Activated naive CD4-positive, alpha-beta T cell treated with anti-CD3 and anti-CD28 coated beads for 36 hours (primary cell): ENCODE measurements around the gene RND2. TPM values are rescaled to one million over a fixed set of nuclear protein-coding genes. Genes with fewer than 3 reads are reported as not detected.

Experiments used
- CTCF ChIA-PET: fragments of 350-600 bp; sonication (Branson Sonifier 250); formaldehyde crosslinking; loops from one replicate; lab custom pipeline; 2021; ENCODE audit warnings: antibody characterized with exemption; lab: Charles Lee
- DNase-seq: peaks from one replicate; pipeline ENCODE4 v3.0.0-alpha.2; 2020
- H3K27ac Mint-ChIP-seq: one replicate; pipeline ENCODE4 v1.8.0; 2021; ENCODE audit warnings: mild to moderate bottlenecking, mixed read lengths
- H3K27me3 Mint-ChIP-seq: one replicate; pipeline ENCODE4 v1.8.0; 2021; ENCODE audit warnings: low read depth, mixed read lengths
- H3K36me3 Mint-ChIP-seq: one replicate; pipeline ENCODE4 v1.8.0; 2021; ENCODE audit warnings: low read depth, mixed read lengths
- H3K4me1 Mint-ChIP-seq: one replicate; pipeline ENCODE4 v1.8.0; 2021; ENCODE audit warnings: low read depth, mixed read lengths
- H3K4me3 Mint-ChIP-seq: one replicate; pipeline ENCODE4 v1.8.0; 2021; ENCODE audit warnings: mild to moderate bottlenecking, moderate library complexity, mixed read lengths
- H3K9me3 Mint-ChIP-seq: one replicate; pipeline ENCODE4 v1.8.0; 2021; ENCODE audit warnings: mixed read lengths
- intact Hi-C: fragments of 100-400 bp; cut with micrococcal nuclease; formaldehyde crosslinking; loops from one replicate; pipeline ENCODE4 v1.15.1; 2023
- total RNA-seq, 2 experiments: library from RNA; stranded (reverse); gene quantifications; one replicate each; pipeline ENCODE4 v1.2.3, GENCODE V29; 2021

Gene RND2
- total RNA-seq, 2 experiments from 2014 or later: not detected

GRCh38 chr17:43011728-43012472 lies 13.1 kb upstream of the RND2 start:
- Mint-ChIP-seq H3K4me3 (no peak overlapping the region), H3K9me3 (no peaks in the 10 kb centered on the region), H3K4me1 (peaks cover 10% of the 10 kb centered on the region), H3K27me3 (no peaks in the 10 kb centered on the region), H3K36me3 (peaks cover 11% of the 10 kb centered on the region), H3K27ac (no peak overlapping the region)
- CTCF ChIA-PET: interaction anchor here (0.6 to 2.1 kb wide), 3 partner anchors 12 to 92 kb away, joined by 4 to 7 read pairs (median 5); partner anchors contain the start of gene RPL27
- no peak for DNase-seq
- intact Hi-C loops: no loop called here

DNA sequence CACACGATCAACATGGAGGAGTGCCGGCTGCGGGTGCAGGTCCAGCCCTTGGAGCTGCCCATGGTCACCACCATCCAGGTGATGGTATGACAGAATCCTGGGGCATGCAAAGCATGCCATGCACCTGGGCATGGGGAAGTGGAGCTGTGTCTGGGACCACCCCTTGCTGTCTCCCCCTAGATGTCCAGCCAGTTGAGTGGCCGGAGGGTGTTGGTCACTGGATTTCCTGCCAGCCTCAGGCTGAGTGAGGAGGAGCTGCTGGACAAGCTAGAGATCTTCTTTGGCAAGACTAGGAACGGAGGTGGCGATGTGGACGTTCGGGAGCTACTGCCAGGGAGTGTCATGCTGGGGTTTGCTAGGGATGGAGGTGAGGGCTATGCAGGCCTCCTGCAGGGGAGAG lies 11.7 kb upstream of the RND2 start:
- CTCF ChIA-PET: interaction anchor here (2.1 kb wide), 1 partner anchor 11 kb away, joined by 7 read pairs; no protein-coding TSS in a partner anchor
- DNase-seq: no peak
- H3K36me3 Mint-ChIP-seq: peaks cover 8% of the 10 kb centered on the region
- peaks cover 9% of the 10 kb centered on the region for H3K4me1 Mint-ChIP-seq
- H3K9me3 Mint-ChIP-seq: no peaks in the 10 kb centered on the region
- H3K27ac Mint-ChIP-seq: no peak overlapping the region
- no peak overlapping the region for H3K4me3 Mint-ChIP-seq
- H3K27me3 Mint-ChIP-seq: no peaks in the 10 kb centered on the region
- intact Hi-C loops: no loop called here

GRCh38 chr17:43014020-43014648 lies 10.9 kb upstream of the RND2 start:
- intact Hi-C loops: no loop called here
- CTCF ChIA-PET: no interaction called here
- H3K9me3 Mint-ChIP-seq: no peaks in the 10 kb centered on the region
- peaks cover 8% of the 10 kb centered on the region for H3K36me3 Mint-ChIP-seq
- no peak for DNase-seq
- peaks cover 15% of the 10 kb centered on the region for H3K4me1 Mint-ChIP-seq
- H3K27ac Mint-ChIP-seq: no peak overlapping the region
- no peaks in the 10 kb centered on the region for H3K27me3 Mint-ChIP-seq
- no peak overlapping the region for H3K4me3 Mint-ChIP-seq

- Mint-ChIP-seq H3K4me3 (no peak overlapping the region), H3K27ac (peak overlapping the region; percentile 19), H3K9me3 (no peaks in the 10 kb centered on the region), H3K27me3 (no peaks in the 10 kb centered on the region), H3K4me1 (peaks cover 21% of the 10 kb centered on the region), H3K36me3 (peaks cover 8% of the 10 kb centered on the region)
- DNase-seq: no peak
- CTCF ChIA-PET: no interaction called here
- intact Hi-C loops: no loop called here
These were observed 10.1 kb upstream of the RND2 start for GRCh38 chr17:43014649-43015542.

- H3K27ac Mint-ChIP-seq: no peak overlapping the region
- no peaks in the 10 kb centered on the region for H3K9me3 Mint-ChIP-seq
- intact Hi-C loops: no loop called here
These were observed 9.5 kb upstream of the RND2 start for GRCh38 chr17:43015579-43015978.

DNA sequence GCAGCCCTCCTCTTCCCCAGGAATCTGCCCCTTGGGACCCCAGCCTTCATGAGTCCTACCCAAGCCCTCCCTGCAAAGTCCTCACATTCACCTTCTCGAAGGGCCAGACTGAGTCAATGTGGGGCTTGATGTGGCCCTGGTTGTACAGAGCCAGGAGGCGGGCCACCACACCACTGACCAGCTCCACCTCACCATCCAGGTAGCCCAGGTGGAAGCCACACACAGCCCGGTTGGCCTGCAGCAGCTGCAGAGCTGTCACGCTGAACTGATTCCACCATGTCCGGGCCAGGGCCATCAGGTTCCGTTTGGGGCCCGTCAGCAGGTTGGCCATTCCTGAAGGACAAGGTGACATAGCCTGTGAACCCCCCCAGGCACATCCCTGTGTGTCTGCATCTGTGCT lies 8.8 kb upstream of the RND2 start:
- H3K4me1 Mint-ChIP-seq: peaks cover 20% of the 10 kb centered on the region

More at GRCh38 chr17:43015579-43015978, 9.5 kb upstream of the RND2 start:
- H3K27me3 Mint-ChIP-seq: no peaks in the 10 kb centered on the region
- no peak for DNase-seq
- peaks cover 7% of the 10 kb centered on the region for H3K36me3 Mint-ChIP-seq
- no peak overlapping the region for H3K4me3 Mint-ChIP-seq
- CTCF ChIA-PET: no interaction called here
- peaks cover 17% of the 10 kb centered on the region for H3K4me1 Mint-ChIP-seq

DNA sequence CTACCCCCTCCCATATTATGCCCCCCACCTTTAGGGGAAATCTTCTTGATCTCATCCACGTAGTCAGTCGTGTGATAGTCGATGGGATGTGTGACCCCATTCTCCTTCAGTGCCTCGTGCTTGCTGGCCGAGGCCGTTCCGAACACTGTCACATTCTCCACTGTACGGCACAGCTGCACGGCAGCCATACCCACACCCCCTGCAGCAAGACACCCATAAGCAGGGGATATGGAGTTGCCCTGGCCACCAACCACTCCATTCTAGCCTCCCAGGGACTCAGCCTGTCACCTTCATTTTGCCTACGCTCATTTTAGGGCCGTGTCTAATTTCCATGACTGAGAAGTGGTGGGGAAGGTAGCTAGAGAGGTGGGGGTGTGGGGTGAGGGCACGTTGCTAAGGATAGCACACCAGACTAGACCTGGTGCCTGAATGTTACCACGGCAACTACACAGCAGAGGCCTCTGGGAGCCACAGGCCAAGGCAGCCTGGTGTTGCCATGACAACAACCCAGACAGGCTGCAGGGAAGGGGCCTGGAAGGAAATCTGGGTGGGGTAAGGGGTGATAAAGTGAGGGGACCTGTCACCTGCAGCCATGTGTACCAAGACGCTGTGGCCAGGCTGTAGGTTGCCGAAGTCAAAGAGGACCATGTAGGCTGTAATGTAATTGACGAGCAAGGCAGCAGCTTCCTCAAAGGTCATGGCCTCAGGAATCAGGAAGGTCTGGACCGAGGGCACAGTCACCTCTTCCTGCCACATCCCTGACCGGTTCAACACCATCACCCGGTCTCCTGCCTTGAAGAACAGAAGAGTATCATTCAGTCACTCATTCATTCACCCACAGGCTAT lies 6.8 kb upstream of the RND2 start:
- DNase-seq: no peak
- CTCF ChIA-PET: interaction anchor here (0.6 kb wide), 1 partner anchor 533 kb away, joined by 5 read pairs; no protein-coding TSS in a partner anchor
- intact Hi-C loops: no loop called here
- Mint-ChIP-seq H3K36me3 (peaks cover 4% of the 10 kb centered on the region), H3K9me3 (no peaks in the 10 kb centered on the region), H3K4me3 (no peak overlapping the region), H3K27ac (no peak overlapping the region), H3K4me1 (peaks cover 24% of the 10 kb centered on the region), H3K27me3 (no peaks in the 10 kb centered on the region)

More for the DNA sequence above, 8.8 kb upstream of the RND2 start:
- no peaks in the 10 kb centered on the region for H3K9me3 Mint-ChIP-seq
- no peak overlapping the region for H3K27ac Mint-ChIP-seq
- intact Hi-C loops: no loop called here
- H3K27me3 Mint-ChIP-seq: no peaks in the 10 kb centered on the region
- peaks cover 7% of the 10 kb centered on the region for H3K36me3 Mint-ChIP-seq
- DNase-seq: no peak
- CTCF ChIA-PET: no interaction called here
- no peak overlapping the region for H3K4me3 Mint-ChIP-seq

GRCh38 chr17:43018932-43019331 lies 6.1 kb upstream of the RND2 start:
- H3K4me3 Mint-ChIP-seq: no peak overlapping the region
- no peaks in the 10 kb centered on the region for H3K36me3 Mint-ChIP-seq
- no peak for DNase-seq
- peaks cover 26% of the 10 kb centered on the region for H3K4me1 Mint-ChIP-seq
- H3K9me3 Mint-ChIP-seq: no peaks in the 10 kb centered on the region
- no peak overlapping the region for H3K27ac Mint-ChIP-seq
- intact Hi-C loops: no loop called here
- H3K27me3 Mint-ChIP-seq: no peaks in the 10 kb centered on the region
- CTCF ChIA-PET: no interaction called here

GRCh38 chr17:43019418-43019817 lies 5.6 kb upstream of the RND2 start:
- intact Hi-C loops: no loop called here
- no peak overlapping the region for H3K4me3 Mint-ChIP-seq
- H3K27ac Mint-ChIP-seq: no peak overlapping the region
- H3K4me1 Mint-ChIP-seq: peaks cover 29% of the 10 kb centered on the region
- H3K9me3 Mint-ChIP-seq: no peaks in the 10 kb centered on the region
- H3K27me3 Mint-ChIP-seq: no peaks in the 10 kb centered on the region
- H3K36me3 Mint-ChIP-seq: no peaks in the 10 kb centered on the region
- CTCF ChIA-PET: no interaction called here
- no peak for DNase-seq

GRCh38 chr17:43020030-43020621 lies 4.9 kb upstream of the RND2 start:
- CTCF ChIA-PET: interaction anchor here (0.5 to 1.7 kb wide), 3 partner anchors 13 to 60 kb away, joined by 3 to 5 read pairs (median 3); partner anchors contain the start of gene IFI35
- no peak overlapping the region for H3K27ac Mint-ChIP-seq
- intact Hi-C loops: no loop called here
- H3K27me3 Mint-ChIP-seq: no peaks in the 10 kb centered on the region
- H3K4me3 Mint-ChIP-seq: peak overlapping the region; percentile 21
- DNase-seq: no peak
- no peaks in the 10 kb centered on the region for H3K9me3 Mint-ChIP-seq
- no peaks in the 10 kb centered on the region for H3K36me3 Mint-ChIP-seq
- H3K4me1 Mint-ChIP-seq: peaks cover 34% of the 10 kb centered on the region
